KMS-11 (cell line): ENCODE measurements around the gene DTD2.

Source experiments
- H2AFZ ChIP-seq: fragments of 200-600 bp; sonication (generic); 2 replicates; pipeline ENCODE4 v1.6.1; 2016; ENCODE audit warnings: antibody characterized with exemption, mixed run types, low read depth
- H3K27ac ChIP-seq: fragments of 200-600 bp; sonication (generic); 2 replicates; pipeline ENCODE4 v1.6.1; 2016; ENCODE audit warnings: mild to moderate bottlenecking, mixed run types
- H3K27me3 ChIP-seq: fragments of 200-600 bp; sonication (generic); 2 replicates; pipeline ENCODE4 v1.6.1; 2017; ENCODE audit warnings: mild to moderate bottlenecking, low read depth, mixed run types, moderate library complexity; ENCODE audit not compliant: insufficient read depth
- H3K36me3 ChIP-seq: fragments of 200-600 bp; sonication (generic); 2 replicates; pipeline ENCODE4 v1.6.1; 2017; ENCODE audit warnings: mild to moderate bottlenecking, mixed run types; ENCODE audit not compliant: insufficient read depth
- H3K4me1 ChIP-seq: fragments of 200-600 bp; sonication (generic); 2 replicates; pipeline ENCODE4 v1.6.1; 2016; ENCODE audit warnings: mild to moderate bottlenecking, low read depth, mixed run types; ENCODE audit not compliant: poor library complexity, severe bottlenecking
- H3K4me2 ChIP-seq: fragments of 200-600 bp; sonication (generic); 2 replicates; pipeline ENCODE4 v1.7.0; 2016; ENCODE audit warnings: mild to moderate bottlenecking, mixed run types
- H3K4me3 ChIP-seq: fragments of 200-600 bp; sonication (generic); IDR thresholded peaks from 2 replicates; pipeline ENCODE4 v1.6.1; 2017; ENCODE audit warnings: low read depth, low read length, mixed read lengths; ENCODE audit not compliant: insufficient read depth
- H3K79me2 ChIP-seq: fragments of 200-600 bp; sonication (generic); 2 replicates; pipeline ENCODE4 v1.6.1; 2016; ENCODE audit warnings: low read depth, mixed run types; ENCODE audit not compliant: insufficient read depth
- H3K9ac ChIP-seq: fragments of 200-600 bp; sonication (generic); 2 replicates; pipeline ENCODE4 v1.6.1; 2016; ENCODE audit warnings: mild to moderate bottlenecking, mixed run types
- H4K20me1 ChIP-seq: fragments of 200-600 bp; sonication (generic); 2 replicates; pipeline ENCODE4 v1.6.1; 2016; ENCODE audit warnings: mild to moderate bottlenecking, mixed run types; ENCODE audit not compliant: insufficient read depth
- CTCF ChIP-seq: fragments of 200-600 bp; sonication (generic); conservative IDR thresholded peaks from 2 replicates; pipeline ENCODE4 v1.6.1; 2017; ENCODE audit warnings: low read depth, mild to moderate bottlenecking, antibody characterized with exemption, low read length, moderate library complexity, mixed read lengths

Gene DTD2

DNA sequence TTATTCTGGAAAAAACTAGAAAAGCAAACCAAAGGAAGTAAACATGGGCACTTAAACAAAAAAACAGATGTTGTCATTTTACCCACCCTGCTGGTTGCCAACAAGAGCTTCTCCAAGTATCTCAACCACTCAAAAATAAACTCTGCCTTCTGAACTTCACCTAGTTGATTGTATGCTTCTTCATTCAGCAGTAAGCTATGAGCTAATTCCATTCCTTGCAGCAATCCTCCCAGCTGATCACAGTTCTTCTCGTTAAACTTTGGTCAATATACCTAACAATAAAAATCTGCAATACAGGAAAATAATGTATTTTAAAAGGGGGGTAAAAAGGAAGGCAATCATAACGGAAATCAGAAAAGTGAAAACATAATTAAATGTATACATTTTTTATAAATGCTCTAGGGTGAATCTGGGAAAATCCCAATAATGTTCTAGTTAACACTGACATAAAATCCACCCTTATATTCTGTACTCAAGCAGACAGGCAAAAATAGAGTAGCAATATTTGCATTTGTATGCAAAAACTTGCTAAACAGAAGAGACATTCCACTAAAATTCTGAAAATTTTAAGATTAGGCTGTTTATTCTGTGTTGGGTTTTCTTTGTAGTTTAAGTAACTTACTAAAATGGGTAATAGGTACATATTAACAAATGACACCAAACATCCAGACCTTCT, 54.4 kb downstream of the DTD2 start:
- Histone ChIP-seq H3K79me2 (no peaks in the 10 kb centered on the region), H2AFZ (no peak overlapping the region), H4K20me1 (no peaks in the 10 kb centered on the region), H3K27me3 (no peaks in the 10 kb centered on the region), H3K4me3 (no peak overlapping the region), H3K4me2 (no peak overlapping the region), H3K9ac (no peak overlapping the region), H3K36me3 (no peaks in the 10 kb centered on the region), H3K4me1 (no peaks in the 10 kb centered on the region), H3K27ac (no peak overlapping the region)
- TF ChIP-seq CTCF, result no peak

DNA sequence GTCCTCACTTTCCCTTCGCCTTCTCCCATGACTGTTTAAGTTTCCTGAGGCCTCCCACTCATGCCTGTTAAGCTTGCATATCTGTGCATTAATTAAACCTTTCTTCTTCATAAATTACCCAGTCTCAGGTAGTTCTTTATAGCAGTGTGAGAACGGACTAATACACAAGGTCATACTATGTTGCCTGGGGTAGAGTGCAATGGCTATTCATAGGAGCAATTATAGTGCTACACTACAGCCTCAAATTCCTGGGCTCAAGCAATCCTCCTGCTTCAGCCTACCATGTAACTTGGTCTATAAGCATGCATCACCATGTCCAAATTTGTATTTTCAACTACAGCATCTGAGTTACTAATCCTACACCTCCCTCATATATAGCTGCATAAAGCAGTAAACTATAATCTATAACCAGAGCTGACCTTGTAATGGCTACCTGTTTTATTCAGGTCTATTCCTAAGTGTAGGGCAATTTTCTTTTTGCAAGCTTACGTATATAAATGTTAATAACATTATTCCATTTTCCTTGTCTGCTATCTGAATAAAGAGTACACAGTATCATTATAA, 55.9 kb downstream of the DTD2 start:
- Histone ChIP-seq H3K4me1 (no peaks in the 10 kb centered on the region), H3K4me3 (no peak overlapping the region), H3K27me3 (no peaks in the 10 kb centered on the region), H3K36me3 (no peaks in the 10 kb centered on the region), H4K20me1 (no peaks in the 10 kb centered on the region), H3K4me2 (no peak overlapping the region), H3K27ac (no peak overlapping the region), H3K79me2 (no peaks in the 10 kb centered on the region), H2AFZ (no peak overlapping the region), H3K9ac (no peak overlapping the region)
- TF ChIP-seq CTCF, result no peak

DNA sequence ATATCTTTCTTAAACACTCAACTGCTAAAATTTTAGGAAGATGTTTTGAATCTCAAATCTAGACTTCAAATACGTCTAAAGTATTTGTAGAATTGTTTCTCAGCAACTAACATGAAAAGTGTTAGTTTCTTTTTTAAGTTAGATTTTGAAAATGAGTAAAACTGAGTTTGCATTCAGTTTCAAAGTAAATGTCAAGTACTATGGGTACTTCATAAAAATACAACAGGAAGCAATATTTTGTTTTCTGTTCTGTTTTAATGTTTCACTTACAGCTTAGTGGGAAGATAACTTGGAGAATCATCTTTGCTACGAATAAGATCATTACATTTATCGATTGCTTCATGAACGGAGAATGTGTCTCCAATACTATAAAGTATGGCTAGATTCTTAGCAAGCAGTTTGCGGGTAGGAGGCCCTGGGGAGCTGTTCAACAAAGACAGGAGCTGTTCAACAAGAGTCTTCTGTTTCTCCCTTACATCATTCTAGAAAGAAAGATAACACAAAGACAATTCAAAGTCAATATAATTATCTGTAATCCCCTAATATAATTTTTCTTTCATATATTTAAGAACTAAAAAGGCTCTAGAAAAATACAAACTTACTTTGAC, 57.2 kb downstream of the DTD2 start:
- no peak overlapping the region for H3K27ac ChIP-seq
- no peaks in the 10 kb centered on the region for H4K20me1 ChIP-seq
- H3K36me3 ChIP-seq, result no peaks in the 10 kb centered on the region
- no peaks in the 10 kb centered on the region for H3K27me3 ChIP-seq
- no peak for TF ChIP-seq CTCF
- no peak overlapping the region for H3K4me3 ChIP-seq
- H2AFZ ChIP-seq, result no peak overlapping the region
- no peaks in the 10 kb centered on the region for H3K4me1 ChIP-seq
- no peak overlapping the region for H3K4me2 ChIP-seq
- no peaks in the 10 kb centered on the region for H3K79me2 ChIP-seq
- no peak overlapping the region for H3K9ac ChIP-seq
